Measurements from ENCODE around the gene AP3D1.

Gene AP3D1

DNA sequence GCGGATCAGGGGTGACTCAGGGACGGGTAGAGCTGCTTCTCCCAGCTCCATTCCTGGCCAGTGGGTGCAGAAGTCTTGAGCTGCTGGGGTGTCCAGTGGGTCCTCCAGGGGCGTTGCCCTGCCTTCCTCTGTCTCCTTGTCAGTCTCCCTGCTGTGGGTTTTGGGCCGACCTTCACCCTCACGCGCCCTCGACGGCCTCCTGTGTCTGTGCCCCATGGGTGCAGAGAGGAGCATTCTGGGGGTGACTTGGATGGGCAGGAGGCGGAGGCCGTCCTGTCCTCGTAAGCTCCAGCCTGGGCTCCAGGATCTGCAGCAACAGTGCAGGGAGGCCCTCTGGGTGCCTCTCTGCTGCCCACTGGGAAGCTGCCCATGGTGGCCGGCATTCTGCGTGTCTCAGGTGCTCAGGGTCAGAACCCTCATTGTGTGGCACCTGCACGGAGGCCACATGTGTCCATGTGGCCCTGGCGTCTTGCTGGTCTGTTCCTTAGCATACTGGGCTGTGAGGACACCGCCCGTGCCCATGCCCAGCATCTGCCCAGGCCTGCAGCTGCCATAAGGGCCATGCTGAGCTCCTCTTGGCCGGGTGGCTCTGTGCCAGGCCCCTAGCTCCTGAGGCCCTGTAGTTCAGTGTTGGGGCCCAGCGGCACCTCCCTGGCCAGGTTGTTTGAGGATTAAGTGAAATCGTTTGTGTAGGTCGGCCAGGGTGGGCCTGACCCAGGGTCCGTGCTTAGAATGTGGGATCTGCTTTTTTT, 29.7 kb upstream of the AP3D1 start:
- DNase-seq, result peak; percentile 6

DNA sequence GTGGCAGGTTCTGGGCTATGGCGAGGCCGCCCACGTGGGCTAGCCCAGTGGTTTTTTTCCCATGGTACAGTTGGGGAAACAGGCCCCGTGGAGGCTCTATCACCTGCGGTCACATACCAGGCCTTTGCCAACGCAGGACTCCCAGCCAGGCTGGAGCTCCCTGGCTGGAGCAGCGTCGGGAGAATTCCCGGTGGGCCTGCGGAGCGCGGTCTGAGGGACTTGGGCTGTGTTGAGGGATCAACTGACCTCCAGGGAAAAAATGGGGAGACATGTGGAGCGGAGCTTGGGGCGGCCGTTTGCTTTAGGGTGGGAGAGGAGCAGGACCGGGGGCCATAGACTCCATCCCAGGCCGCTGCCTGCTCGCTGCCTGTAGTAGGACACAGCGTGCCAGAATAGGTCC, 28.7 kb upstream of the AP3D1 start:
- no peak for DNase-seq

DNA sequence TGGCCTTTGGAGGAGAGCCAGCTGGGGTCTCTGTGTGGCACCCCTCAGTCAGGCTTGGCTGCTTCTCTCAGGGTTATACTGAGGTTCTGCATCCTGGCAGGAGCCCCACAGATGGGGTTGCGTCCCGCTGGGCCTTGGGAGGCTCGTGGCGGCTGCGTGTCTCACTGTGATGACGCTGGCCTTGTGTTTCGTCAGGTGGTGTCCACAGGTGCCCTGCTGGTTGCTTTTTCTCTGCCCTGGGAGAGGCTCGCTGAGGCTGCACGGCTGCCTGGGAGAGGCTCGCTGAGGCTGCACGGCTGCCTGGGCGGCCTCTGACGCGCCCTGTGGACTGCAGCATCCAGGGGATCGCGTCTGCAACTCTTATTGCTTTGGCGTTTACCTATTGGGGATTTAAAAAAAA, 27.7 kb upstream of the AP3D1 start:
- DNase-seq, result no peak

DNA sequence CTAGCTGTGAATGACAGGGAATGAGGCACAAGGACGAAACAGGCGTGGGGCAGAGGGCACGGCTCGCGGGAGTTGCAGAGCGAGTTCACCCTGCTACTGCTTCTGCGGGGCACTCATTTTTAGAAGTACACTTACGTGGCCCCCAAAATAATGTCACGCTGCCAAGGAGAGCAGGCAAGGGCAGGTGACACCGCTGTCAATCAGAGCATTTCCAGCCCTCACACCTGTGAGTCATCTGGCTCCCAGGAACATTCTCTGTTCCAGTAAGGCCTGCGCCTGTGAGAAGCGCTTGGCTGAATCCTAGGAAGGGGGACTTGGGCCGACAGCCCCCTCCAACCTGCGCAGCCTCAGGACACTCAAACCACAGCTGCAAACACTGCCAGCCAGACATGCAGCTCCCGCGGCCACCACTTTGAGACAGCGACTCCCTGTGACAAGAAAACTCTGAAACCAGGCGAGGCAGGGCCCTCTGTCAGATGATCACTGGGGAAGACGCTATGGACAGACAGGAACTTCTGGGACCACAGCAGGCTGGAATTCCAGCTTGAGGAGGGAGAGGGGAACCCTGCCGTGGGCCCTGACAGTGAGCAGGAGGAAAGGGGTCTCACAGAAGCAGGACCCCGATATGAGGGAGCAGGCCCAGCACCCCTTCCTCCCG, 25.1 kb upstream of the AP3D1 start:
- no peak for DNase-seq

DNA sequence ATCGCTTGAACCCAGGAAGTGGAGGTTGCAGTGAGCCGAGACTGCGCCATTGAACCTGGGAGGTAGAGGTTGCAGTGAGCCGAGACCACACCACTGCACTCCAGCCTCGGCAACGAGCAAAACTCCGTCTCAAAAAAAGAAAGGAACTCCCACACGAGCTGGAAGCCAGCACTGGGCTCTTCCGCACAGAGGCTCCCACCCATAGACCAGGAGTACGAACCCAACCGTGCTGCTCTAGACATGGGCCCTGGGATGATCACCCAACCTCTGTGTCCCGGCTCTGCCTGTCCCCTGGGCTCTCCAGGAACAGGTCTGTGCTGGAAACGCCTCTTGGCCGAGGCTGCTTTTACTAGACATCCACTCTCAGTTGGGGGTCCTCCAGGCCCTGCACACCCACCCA, 24.4 kb upstream of the AP3D1 start:
- no peak for DNase-seq

DNA sequence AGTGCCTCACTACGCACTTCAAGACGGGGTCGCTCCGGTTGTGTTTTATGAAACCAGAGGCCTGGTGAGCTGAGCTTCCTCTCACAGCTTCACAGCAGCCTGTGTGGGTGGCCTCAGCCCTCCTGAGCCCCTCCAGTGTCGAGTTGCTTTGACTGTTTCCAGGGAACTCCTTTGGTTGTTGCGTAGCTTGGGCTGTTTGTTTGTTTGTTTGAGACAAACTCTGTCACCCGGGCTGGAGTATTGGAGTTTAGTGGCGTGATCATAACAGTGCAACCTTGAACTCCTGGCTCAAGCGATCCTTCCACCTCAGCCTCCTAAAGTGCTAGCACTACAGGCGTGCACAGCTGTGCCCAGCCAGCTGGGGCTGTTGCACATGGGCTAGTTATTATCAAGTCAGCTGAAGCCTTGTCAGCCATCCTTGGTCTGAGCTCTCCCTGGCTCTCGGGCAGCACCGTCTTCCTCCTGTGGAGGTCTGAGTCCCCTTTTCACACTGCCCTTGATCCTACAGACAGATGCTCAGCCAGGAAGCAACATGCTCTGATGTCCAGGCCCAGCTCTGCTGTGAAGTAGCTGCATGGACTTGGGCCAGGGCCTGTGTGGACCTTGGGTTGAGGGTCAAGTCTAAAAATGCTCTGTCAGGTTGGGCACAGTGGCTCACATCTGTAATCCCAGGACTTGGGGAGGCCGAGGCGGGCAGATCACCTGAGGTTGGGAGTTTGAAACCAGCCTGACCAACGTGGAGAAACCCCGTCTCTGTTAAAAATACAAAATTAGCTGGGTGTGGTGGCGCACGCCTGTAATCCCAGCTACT, 22.6 kb upstream of the AP3D1 start:
- DNase-seq, result no peak

DNA sequence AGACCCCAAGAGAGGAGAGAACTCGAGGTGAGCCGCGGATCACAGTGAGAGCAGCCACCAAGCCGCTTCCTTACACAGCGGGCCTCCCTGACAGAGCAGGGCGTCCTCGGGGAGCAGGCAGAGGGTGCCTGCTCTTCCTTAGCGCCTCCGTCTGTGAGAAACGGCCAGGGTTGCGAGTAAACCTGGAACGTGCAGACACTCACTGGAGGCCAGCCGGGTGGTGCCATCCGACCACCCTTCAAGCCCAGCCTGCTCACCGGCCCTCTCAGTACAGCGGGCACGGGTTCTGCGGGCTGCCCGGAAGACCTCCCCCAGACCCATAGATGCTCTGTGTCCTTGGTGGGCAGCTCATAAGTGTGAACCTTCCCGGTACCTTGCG, 22.0 kb upstream of the AP3D1 start:
- no peak for DNase-seq

DNA sequence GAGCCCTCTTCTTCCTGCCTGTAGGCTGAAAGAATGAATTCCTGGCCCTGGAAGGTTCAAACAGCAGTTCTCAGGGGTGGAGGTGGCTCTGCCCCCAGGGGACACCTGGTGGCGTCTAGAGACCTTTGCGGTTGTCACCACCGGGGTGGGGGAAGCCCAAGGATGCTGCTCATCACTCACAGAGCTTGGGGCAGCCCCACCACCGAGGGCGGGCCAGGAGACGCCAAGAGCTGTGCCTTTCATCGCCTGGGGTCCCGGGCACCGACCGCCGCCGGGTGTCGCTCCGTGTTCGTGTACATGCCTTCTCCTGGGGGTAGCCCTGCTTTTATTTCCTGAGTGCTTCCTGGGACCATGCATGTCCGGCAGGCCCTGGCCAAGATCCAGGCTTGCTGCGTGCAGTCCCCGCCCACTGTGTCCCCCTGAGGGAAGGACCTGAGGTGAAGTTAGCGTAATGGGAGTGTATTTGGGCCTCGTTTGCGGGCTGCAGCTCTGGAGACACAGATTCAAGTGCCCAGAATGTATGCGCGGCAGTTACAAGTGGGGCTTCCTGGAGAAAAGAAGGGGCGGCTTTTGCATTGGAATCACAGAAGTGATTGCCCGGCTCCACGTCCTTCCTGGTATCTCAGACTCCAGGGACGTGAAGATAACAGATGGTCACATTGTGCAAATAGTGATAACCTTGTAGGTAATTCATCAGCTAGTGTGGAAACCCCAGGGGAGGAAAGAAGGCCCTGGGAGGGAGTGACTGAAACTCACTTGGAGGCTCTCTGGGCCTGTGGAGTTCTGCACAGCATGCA, 20.2 kb upstream of the AP3D1 start:
- no peak for DNase-seq

DNA sequence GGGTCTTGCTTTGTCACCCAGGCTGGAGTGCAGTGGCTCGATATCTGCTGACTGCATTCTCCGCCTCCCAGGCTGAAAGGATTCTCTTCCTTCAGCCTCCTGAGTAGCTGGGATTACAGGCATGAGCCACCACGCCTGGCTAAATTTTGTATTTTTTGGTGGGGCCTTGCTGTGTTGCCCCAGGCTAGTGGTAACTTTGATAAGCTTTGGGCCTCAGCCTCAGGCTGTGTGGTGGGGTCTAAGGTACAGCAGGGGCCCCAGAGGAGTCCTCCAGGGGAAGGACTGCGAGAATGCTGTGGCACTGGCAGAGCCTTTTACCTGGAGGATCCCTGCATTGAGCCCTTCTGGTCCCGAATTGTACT, 19.6 kb upstream of the AP3D1 start:
- DNase-seq, result no peak

DNA sequence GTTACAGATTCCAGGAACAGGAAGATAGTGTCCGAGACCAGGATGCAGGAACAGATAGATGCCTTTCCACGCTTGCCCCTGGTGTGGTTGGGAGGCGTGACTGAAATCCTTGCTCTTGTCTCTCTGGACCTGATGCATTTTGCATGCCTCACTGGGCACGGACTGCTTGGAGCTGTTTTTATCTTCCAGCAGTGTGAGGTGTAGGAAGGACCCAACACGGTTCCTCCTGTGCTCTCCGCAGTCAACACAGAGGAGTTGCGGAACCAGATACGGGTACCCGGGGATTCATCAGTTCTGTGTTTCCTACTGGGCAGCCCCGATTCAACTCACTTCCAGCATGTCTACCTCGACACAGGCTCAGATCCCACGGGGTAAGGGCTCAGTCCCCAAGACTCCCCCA, 18.9 kb upstream of the AP3D1 start:
- no peak for DNase-seq

DNA sequence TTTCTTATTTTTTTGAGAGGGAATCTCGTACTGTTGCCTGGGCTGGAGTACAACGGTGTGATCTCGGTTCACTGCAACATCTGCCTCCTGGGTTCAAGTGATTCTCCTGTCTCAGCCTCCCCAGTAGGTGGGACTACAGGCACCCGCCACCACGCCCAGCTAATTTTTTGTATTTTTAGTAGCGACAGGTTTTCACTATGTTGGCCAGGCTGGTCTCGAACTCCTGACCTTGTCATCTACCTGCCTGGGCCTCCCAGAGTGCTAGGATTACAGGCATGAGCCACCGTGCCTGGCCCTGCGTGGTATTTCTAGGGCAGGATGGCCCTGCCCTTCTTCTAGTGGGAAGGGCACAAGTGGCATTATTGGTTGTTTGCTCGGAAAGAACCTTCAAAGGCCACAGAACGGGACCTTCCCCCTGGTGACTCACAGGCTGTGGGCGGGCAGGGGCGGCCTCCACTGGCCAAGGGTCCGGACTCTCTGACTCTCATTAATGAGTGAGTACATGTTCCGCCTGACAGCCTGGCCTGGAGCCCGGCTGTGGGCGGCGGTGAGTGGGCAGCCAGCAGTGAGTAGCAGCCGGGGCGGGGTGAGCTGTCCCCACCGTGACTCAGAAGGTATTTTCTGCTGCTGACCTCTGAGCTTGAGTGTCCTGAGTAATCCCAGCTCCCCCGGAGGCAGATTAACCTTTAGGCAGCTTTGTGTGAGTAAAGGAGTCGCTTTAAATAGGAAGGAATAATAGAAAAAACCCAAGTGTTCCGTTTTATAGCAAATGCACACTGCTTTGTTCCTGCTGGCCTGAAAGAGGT, 17.5 kb upstream of the AP3D1 start:
- DNase-seq, result peak; percentile 82

DNA sequence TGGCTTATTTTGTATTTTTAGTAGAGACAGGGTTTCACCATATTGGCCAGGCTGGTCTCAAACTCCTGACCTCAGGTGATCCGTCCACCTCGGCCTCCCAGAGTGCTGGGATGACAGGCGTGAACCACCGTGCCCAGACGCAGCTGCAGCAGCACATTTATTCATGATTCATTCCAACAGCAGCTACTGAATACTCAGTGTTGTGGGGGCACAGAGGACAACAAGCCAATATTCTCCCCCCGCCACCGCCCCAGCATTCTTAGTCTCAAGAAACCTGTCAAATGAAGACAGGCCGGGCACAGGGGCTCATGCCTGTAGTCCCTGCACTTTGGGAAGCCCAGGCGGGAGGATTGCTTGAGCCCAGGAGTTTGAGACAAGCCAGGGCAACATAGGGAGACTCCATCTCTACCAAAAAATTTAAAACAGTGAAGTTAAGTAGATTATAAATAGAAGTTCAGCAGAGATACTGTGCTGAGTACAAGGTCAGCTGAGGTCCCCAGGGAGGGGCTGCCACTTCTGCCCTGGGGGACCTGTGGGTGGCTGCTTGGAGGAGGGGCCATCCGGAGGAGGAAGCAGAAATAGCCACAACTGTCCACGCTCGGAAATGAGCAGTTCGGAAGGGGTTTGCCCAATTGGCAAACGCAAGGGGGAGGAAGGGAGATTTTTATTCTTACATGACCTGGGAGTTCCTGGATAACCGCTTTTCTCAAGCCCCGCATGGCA, 16.7 kb upstream of the AP3D1 start:
- peak; percentile 12 for DNase-seq

DNA sequence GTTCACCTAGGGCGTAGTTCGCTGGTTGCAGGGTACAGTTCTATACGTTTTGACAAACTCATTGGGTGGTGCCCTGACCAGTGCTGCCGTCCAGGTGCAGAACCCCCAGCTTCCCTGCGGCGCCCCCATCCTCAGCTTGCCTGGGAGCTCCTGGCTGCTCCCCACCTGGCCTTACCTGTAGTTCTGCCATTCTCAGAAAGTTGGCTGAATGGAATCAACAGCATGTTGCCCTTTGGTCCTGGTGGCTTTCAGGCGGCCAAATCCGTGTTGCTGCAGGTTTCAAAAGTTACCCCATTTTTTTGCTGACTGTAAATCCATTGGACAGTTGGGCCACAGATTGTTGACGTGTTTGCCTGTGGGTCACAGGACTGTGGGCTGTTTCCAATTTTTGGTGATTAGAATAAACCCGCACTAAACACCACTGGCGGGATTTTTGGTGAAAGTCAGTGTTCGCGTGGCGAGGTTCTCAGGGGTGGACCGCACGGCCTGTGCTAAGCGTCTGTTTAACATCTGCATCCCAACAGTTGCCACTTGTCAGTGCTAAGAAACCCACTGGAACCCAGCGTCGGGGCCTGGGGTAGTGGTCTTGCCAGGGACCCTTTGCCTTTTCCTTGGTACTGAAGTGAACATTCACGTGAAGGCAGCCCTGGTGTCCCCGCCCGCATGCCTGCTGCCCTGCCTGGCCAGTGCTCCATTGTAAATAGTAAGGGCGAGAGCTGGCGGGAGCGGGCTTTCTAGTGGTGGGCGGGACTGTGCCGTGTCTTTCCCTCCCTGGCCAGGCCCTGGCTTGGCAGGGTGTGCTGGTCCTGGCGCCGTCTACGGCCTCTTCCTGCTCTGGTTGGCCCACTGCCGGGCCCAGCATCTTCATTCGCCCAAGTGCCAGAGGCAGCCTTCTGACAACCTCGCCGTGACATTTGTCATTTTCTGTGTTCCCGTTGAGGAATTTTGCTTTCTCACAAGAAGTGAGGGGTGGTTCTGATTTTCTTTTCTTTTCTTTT, 15.7 kb upstream of the AP3D1 start:
- peak; percentile 63 for DNase-seq

DNA sequence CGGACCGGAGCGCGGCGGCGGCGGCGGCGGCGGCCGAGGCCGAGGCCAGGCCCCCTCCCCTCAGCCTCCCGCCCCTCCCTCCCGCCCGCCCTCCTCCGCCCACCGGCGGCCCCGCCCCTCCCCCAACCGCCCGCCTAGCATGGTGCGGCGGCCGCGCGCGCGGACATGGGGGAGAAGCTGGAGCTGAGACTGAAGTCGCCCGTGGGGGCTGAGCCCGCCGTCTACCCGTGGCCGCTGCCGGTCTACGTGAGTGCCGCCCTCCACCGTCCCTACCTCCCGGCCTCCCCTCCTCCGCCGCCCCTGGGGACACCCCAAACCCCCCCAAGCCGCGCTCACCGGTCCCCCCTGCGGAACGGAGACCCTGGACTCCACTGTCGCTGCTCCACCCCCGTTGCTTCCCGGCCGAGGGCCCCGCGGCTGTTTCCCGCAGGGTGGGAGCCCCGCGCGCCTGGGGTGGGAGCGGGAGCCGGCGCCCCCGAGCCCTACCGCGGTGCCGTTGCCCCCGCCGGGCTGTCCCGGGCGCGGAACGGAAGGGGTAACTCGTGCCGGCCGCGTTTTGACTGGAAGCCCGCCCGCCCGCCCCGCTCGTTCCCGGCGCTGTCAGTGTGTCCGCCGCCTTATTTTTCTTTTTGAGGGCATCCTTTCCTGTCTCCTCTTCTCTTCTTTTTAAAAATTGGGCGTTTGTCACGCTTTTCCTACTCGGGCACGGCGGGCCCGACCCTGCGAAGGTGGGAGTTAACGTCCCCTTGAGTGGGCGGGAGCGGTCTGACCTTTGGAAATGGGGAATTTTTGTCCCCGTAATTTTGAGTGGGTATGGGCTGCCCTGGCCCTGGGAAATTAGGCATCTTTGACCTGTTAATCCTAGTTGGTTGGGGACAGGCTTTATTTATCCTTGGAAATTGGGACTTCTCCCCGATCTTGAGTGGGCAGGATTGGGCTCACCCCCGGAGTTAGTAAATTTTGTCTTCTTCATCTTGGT, 12.9 kb upstream of the AP3D1 start:
- DNase-seq, result no peak

DNA sequence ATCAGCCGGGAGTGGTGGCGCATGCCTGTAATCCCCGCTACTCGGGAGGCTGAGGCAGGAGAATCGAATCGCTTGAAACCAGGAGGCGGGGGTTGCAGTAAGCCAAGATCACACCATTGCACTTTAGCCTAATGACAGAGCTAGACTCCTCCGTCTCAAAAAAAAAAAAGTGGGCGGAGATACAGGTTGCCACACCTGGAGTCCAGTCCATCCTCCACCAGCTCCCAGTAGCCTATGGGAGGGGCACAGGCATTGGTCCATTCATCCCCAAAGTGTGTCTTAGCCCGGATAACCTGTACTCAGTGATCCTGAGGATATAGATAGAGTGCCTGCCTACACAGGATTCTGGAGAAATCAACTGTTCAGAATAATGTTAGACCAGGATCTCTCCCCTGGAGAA, 9.0 kb upstream of the AP3D1 start:
- no peak for DNase-seq

DNA sequence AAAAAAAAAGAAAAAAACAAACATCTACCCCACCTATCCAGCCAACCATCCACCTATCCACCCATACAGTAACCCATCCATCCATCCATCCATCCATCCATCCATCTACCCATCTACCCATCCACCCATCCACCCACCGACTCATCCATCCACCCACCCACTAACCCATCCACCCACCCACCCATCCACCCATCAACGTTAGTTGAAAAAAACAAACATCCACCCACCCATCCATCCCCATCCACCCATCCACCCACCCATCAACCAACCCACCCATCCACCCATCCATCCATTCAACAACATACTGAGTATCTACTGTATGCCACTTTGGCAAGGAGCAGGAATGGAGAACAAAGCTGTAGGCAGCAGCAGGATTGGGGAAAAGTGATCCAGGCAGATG, 6.1 kb upstream of the AP3D1 start:
- no peak for DNase-seq

DNA sequence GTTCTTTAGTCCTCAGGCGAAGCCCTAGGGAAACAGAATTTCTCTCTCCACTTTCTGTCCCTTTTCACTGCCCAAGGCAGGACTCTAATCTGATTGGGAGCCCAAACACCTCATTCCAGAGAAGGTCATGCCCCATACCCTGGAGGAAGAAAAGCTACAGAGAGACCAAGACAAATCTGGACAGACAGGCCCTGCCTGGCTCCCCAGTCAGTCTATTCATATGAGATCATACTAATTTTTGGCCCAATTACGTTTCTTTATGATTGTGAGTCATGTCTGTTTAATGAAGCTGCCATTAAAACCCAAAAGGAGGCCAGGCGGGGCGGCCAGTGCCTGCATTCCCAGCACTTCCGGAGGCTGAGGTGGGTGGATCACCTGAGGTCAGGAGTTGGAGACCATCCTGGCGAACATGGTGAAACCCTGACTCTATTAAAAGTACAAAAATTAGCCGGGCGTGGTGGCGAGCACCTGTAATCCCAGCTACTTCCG, 3.3 kb upstream of the AP3D1 start:
- DNase-seq, result no peak

DNA sequence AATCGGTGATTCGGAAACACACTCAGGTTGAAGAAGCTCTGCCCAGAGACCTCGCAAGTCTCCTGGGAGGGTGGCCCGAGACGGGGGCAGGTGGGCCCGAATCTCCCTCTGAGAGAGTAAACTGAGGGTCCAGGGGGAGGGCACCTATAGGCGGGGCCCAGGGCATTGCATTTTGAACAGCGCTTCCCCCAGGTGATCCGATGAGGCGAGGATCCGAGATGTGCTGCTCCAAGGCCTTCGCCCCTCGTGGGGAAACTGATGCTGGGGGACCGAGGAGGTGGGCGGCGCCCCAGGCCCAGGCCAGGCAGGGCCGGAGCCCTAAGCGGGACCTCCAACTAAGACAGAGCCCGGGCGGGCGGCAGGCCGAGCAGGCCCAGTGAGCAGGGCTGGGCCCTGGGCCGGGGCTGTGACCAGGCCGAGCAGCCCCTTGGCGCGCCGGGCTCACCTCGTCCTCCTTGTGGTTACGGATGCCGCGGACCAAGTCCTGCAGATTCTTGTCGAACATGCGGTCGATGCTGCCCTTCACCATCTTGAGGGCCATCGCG, 500 bp downstream of the AP3D1 start:
- peak; percentile 41 for DNase-seq

Measured in midbrain (tissue), 1 donor.